Measurements from ENCODE around the gene MAPK8. TPM values are rescaled to one million over a fixed set of nuclear protein-coding genes. Genes with fewer than 3 reads are reported as not detected.

MAPK8 gene
- total RNA-seq, 2 experiments from 2014 or later = 47.8 to 50.6 TPM

GRCh38 chr10:48455055-48455391 lies 148.5 kb downstream of the MAPK8 start:
- DNase-seq (no peak), ATAC-seq (ENCODE audit: poor library complexity) (no peak)
- H3K9me3 Mint-ChIP-seq = no peaks in the 10 kb centered on the region
- intact Hi-C loops (cut with DNase I, micrococcal nuclease) = no loop called here
- no peaks in the 10 kb centered on the region for H3K36me3 Mint-ChIP-seq (ENCODE audit: low read depth)
- ChIA-PET POLR2A (no interaction called here), CTCF (no interaction called here)
- H3K4me3 ChIP-seq (ENCODE audit: low read length) = no peak overlapping the region
- no peaks in the 10 kb centered on the region for H3K4me1 Mint-ChIP-seq (ENCODE audit: low read depth)
- H3K27me3 Mint-ChIP-seq = no peaks in the 10 kb centered on the region
- no peaks in the 10 kb centered on the region for H3K36me3 ChIP-seq (ENCODE audit: insufficient read depth, low read length)
- no peak overlapping the region for H3K4me3 Mint-ChIP-seq
- no peak overlapping the region for H3K27ac Mint-ChIP-seq
- no peak for TF ChIP-seq CTCF (IDR thresholded peaks at IDR 0.05)
- no peak overlapping the region for H3K27ac ChIP-seq (ENCODE audit: low read depth in 1 of 2, low read length in 2 of 2)
- H3K9me3 ChIP-seq (ENCODE audit: control insufficient read depth in 1 of 2, insufficient read depth in 1 of 2, low read length in 2 of 2) = no peaks in the 10 kb centered on the region
- peaks cover 6% of the 10 kb centered on the region for H3K4me1 ChIP-seq (ENCODE audit: insufficient read depth, low read length)
- peaks cover 2 to 4% of the 10 kb centered on the region in 2 experiments for H3K27me3 ChIP-seq (ENCODE audit: control insufficient read depth in 1 of 2, insufficient read depth in 2 of 2, low read length in 2 of 2)

- H3K4me3 ChIP-seq (ENCODE audit: low read length) = no peak overlapping the region
- no peaks in the 10 kb centered on the region for H3K9me3 ChIP-seq (ENCODE audit: control insufficient read depth in 1 of 2, insufficient read depth in 1 of 2, low read length in 2 of 2)
- TF ChIP-seq CTCF (IDR thresholded peaks at IDR 0.05) = no peak
- Mint-ChIP-seq H3K9me3 (no peaks in the 10 kb centered on the region), H3K4me3 (no peak overlapping the region), H3K4me1 (ENCODE audit: low read depth) (no peaks in the 10 kb centered on the region), H3K36me3 (ENCODE audit: low read depth) (no peaks in the 10 kb centered on the region), H3K27me3 (no peaks in the 10 kb centered on the region), H3K27ac (no peak overlapping the region)
- ATAC-seq (ENCODE audit: poor library complexity) (no peak), DNase-seq (peak in 1 of 14 experiments; percentile 29)
- peaks cover 2 to 4% of the 10 kb centered on the region in 2 experiments for H3K27me3 ChIP-seq (ENCODE audit: control insufficient read depth in 1 of 2, insufficient read depth in 2 of 2, low read length in 2 of 2)
- no peaks in the 10 kb centered on the region for H3K36me3 ChIP-seq (ENCODE audit: insufficient read depth, low read length)
- CTCF ChIA-PET = no interaction called here
- H3K27ac ChIP-seq (ENCODE audit: low read depth in 1 of 2, low read length in 2 of 2) = no peak overlapping the region
- intact Hi-C loops (cut with DNase I, micrococcal nuclease) = no loop called here
- POLR2A ChIA-PET = no interaction called here
- H3K4me1 ChIP-seq (ENCODE audit: insufficient read depth, low read length) = peaks cover 6% of the 10 kb centered on the region
Observed at GRCh38 chr10:48455392-48456151, 149.1 kb downstream of the MAPK8 start.

- H3K4me3 Mint-ChIP-seq = no peak overlapping the region
- no peaks in the 10 kb centered on the region for H3K36me3 Mint-ChIP-seq (ENCODE audit: low read depth)
- Histone ChIP-seq H3K9me3 (ENCODE audit: control insufficient read depth in 1 of 2, insufficient read depth in 1 of 2, low read length in 2 of 2) (no peaks in the 10 kb centered on the region), H3K27ac (ENCODE audit: low read depth in 1 of 2, low read length in 2 of 2) (no peak overlapping the region), H3K4me3 (ENCODE audit: low read length) (no peak overlapping the region), H3K36me3 (ENCODE audit: insufficient read depth, low read length) (no peaks in the 10 kb centered on the region), H3K27me3 (ENCODE audit: control insufficient read depth in 1 of 2, insufficient read depth in 2 of 2, low read length in 2 of 2) (peaks cover 2 to 4% of the 10 kb centered on the region in 2 experiments), H3K4me1 (ENCODE audit: insufficient read depth, low read length) (peaks cover 6% of the 10 kb centered on the region)
- no peaks in the 10 kb centered on the region for H3K4me1 Mint-ChIP-seq (ENCODE audit: low read depth)
- intact Hi-C loops (cut with DNase I, micrococcal nuclease) = no loop called here
- no peak for TF ChIP-seq CTCF (IDR thresholded peaks at IDR 0.05)
- H3K27me3 Mint-ChIP-seq = no peaks in the 10 kb centered on the region
- ChIA-PET POLR2A (no interaction called here), CTCF (no interaction called here)
- H3K27ac Mint-ChIP-seq = no peak overlapping the region
- DNase-seq (peak in 3 of 14 experiments; percentile 6 to 39 (median 35)), ATAC-seq (ENCODE audit: poor library complexity) (no peak)
- no peaks in the 10 kb centered on the region for H3K9me3 Mint-ChIP-seq
Observed at GRCh38 chr10:48456361-48456804, 149.9 kb downstream of the MAPK8 start.

Data from CD4-positive, alpha-beta T cell (primary cell).